ENCODE results near the gene WNT9A.

The WNT9A gene

DNA sequence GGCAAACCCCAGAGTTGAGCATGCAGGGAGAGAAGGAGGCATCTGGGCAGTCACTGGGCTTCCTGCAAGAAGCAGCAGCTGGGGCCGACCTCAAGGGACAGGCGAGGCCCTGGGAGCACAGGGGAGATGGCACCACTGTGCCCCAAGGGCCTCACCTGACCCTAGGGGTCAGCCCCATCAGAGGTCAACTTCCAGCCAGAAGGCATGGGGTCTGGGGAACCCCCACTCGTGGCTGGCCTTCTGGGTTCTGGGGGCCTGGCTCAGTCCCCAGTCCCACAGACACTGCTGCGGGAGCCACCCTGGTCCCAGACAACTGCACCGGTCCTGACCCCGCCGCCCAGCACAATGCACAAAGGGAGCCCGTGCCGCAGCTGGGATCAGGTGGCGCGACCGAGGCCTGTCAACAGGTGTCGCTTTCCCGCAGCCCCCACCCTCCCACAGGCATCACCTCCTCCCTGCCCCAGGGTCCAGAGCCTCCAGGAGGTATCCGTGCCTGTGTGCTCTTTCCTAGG lies 6.2 kb downstream of the WNT9A start:
- DNase-seq (ENCODE audit: low read depth, low spot score): no peak
- in situ Hi-C loops (cut with HindIII; ENCODE audit: low sequenced_read_pairs): no loop called here
- TF ChIP-seq, protein P1, sequence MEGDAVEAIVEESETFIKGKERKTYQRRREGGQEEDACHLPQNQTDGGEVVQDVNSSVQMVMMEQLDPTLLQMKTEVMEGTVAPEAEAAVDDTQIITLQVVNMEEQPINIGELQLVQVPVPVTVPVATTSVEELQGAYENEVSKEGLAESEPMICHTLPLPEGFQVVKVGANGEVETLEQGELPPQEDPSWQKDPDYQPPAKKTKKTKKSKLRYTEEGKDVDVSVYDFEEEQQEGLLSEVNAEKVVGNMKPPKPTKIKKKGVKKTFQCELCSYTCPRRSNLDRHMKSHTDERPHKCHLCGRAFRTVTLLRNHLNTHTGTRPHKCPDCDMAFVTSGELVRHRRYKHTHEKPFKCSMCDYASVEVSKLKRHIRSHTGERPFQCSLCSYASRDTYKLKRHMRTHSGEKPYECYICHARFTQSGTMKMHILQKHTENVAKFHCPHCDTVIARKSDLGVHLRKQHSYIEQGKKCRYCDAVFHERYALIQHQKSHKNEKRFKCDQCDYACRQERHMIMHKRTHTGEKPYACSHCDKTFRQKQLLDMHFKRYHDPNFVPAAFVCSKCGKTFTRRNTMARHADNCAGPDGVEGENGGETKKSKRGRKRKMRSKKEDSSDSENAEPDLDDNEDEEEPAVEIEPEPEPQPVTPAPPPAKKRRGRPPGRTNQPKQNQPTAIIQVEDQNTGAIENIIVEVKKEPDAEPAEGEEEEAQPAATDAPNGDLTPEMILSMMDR (IDR thresholded peaks at IDR 0.05; ENCODE audit: low read depth, low read length): no peak
- no peak overlapping the region for H3K4me3 ChIP-seq (ENCODE audit: low read depth, low read length)

DNA sequence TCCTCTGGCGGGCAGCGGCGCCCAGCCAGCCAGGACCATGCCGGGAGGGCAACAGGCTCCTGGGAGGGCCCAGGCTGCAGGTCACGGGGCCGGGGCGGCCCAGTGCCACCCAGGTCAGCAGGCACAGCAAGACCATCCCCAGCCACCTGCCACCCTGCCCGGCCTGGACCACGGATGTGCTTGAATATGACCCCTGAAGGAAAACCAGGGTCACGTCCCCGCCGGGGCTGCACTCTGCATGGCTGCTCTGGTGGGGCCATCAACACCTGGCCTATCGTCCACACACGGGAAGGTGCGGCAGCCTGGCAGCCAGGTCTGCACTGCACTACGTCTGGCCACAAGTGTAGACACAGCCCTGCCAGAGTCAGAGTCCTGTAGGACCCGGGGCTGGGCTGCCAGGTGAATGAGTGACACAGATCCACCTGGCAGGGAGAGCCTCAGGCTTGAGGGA lies 6.9 kb downstream of the WNT9A start:
- TF ChIP-seq, protein P1 (IDR thresholded peaks at IDR 0.05; ENCODE audit: low read depth, low read length): no peak
- no peak for DNase-seq (ENCODE audit: low read depth, low spot score)
- H3K4me3 ChIP-seq (ENCODE audit: low read depth, low read length): no peak overlapping the region
- in situ Hi-C loops (cut with HindIII; ENCODE audit: low sequenced_read_pairs): no loop called here

DNA sequence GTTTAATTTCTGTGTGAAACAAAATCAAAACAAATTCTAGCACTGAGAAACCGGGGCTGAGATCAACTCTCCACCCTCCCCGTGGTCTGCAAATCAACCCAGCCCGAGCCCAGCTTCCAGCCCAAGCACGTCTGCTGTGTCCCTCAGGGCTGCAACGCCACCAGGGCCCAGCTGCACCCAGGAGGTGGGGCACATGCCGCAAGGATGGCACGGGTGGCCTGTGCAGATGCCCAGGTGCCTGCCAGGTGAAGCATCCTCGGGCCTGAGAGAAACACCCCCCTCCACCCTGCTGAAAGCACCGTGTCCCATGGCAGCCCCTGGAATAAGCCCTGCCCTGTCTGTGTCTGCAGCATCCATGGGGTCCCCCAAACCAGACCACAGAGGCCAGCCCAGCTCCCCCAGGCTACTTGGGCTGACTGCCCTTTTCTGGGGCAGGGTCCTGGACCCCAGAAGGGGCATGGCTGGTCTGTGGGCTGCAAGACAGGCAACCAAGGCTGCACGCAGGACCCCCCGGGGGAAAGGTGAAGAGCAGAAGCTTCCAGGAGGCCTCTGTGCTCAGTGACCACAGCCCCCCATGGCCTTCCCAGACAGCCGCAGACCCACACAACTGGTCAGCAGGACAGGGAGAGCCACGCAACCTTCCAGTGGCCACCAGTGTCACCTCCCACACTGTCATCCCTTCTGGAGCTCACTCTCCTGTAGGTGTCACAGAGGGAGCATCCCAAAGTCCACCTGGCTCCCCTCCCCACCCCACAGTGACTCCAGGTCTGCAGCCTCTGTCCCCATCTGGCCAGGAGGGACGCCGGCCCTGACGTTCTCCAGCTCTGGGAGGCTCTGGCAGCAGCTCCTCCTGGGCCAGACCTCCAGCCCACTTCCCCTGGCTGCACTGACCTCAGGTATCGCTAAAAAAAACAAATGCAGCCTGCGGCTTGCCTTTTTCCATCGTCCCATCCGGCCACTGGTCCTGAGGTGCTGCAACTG lies 7.7 kb downstream of the WNT9A start:
- TF ChIP-seq, protein P1 (IDR thresholded peaks at IDR 0.05; ENCODE audit: low read depth, low read length): no peak
- in situ Hi-C loops (cut with HindIII; ENCODE audit: low sequenced_read_pairs): no loop called here
- no peak for DNase-seq (ENCODE audit: low read depth, low spot score)
- H3K4me3 ChIP-seq (ENCODE audit: low read depth, low read length): no peak overlapping the region

GRCh38 chr1:227938911-227939790 lies 8.6 kb downstream of the WNT9A start:
- H3K4me3 ChIP-seq (ENCODE audit: low read depth, low read length): no peak overlapping the region
- DNase-seq (ENCODE audit: low read depth, low spot score): no peak
- TF ChIP-seq, protein P1 (IDR thresholded peaks at IDR 0.05; ENCODE audit: low read depth, low read length): no peak
- in situ Hi-C loops (cut with HindIII; ENCODE audit: low sequenced_read_pairs): no loop called here

DNA sequence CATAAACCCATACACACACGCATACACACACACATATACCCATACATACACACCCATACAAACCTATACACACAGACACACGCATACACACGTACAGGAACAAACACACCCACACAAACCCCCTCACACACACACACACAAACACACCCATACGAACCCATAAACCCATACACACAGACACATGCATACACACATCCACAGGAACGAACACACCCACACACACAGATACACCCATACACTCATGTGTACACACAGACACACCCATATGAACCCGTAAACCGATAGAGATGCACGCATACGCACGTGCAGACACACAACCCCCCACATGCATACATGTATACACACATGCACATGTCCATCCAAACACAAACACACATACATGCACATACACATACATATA lies 9.5 kb downstream of the WNT9A start:
- in situ Hi-C loops (cut with HindIII; ENCODE audit: low sequenced_read_pairs): no loop called here
- DNase-seq (ENCODE audit: low read depth, low spot score): no peak
- TF ChIP-seq, protein P1 (IDR thresholded peaks at IDR 0.05; ENCODE audit: low read depth, low read length): no peak
- H3K4me3 ChIP-seq (ENCODE audit: low read depth, low read length): no peak overlapping the region

DNA sequence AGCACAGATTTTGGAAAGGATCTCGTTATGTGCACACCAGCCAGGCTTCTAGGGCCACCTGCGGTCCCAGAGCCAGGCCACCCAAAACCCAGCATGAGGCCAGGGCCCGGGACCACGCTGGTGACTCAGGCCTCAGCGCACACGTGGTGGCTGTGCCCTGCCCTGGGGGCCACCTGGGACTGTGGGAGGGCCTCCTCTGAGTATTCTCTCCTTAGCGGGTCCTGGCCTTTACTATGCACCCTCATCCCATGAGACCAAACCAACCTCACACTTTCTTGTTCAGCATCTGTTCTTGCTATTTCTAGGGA lies 9.9 kb downstream of the WNT9A start:
- no peak overlapping the region for H3K4me3 ChIP-seq (ENCODE audit: low read depth, low read length)
- TF ChIP-seq, protein P1 (IDR thresholded peaks at IDR 0.05; ENCODE audit: low read depth, low read length): no peak
- DNase-seq (ENCODE audit: low read depth, low spot score): no peak
- in situ Hi-C loops (cut with HindIII; ENCODE audit: low sequenced_read_pairs): no loop called here

All from astrocyte of the spinal cord (primary cell).